ENCODE measurements around the gene TEAD1. TPM values are rescaled to one million over a fixed set of nuclear protein-coding genes. Genes with fewer than 3 reads are reported as not detected.

TEAD1 gene
- total and polyA plus RNA-seq, 2 donors (not counting 3 experiments of a cell fraction or from before 2014, with no cell fraction given) = 15.3 to 49.0 TPM

- FAIRE-seq (no peak), DNase-seq (ENCODE audit: low read depth, low spot score) (no peak)
- no peaks in the 10 kb centered on the region for H3K79me2 ChIP-seq (ENCODE audit: control insufficient read depth, insufficient read depth, low read length)
- no peak overlapping the region for H2AFZ ChIP-seq (ENCODE audit: low read depth, low read length)
- no peak overlapping the region for H3K9ac ChIP-seq (replicated peaks; ENCODE audit: extremely low read depth, insufficient read depth, low read length)
- no TSS peak for BruUV-seq (replicated peaks)
- H3K9me3 ChIP-seq (replicated peaks; ENCODE audit: control insufficient read depth, insufficient read depth, low read length) = no peaks in the 10 kb centered on the region
- H3K36me3 ChIP-seq (ENCODE audit: control insufficient read depth in 2 of 2, extremely low read depth in 1 of 2, insufficient read depth in 2 of 2, low read length in 2 of 2) = no peaks in the 10 kb centered on the region
- peaks cover 9 to 11% of the 10 kb centered on the region in 2 experiments for H3K27me3 ChIP-seq (ENCODE audit: control insufficient read depth in 2 of 2, insufficient read depth in 2 of 2, low read length in 2 of 2)
- dilution Hi-C loops (cut with MboI; ENCODE audit: extremely low pct_ligation_motif_present, low sequenced_read_pairs) = loop anchor here (25.0 kb wide), 1 partner anchor 194 kb away; no protein-coding TSS in a partner anchor
- ChIA-PET CTCF (interaction anchor here (1.1 to 2.1 kb wide), 2 partner anchors 185 to 680 kb away, joined by 3 to 9 read pairs; no protein-coding TSS in a partner anchor), POLR2A (no interaction called here)
- H3K27ac ChIP-seq (ENCODE audit: insufficient read depth, low read depth, low read length) = no peak overlapping the region
- H3K4me2 ChIP-seq (ENCODE audit: insufficient read depth, low read length) = no peak overlapping the region
- intact Hi-C loops (cut with micrococcal nuclease) = no loop called here
- no peaks in the 10 kb centered on the region for H3K4me1 ChIP-seq (ENCODE audit: control insufficient read depth, extremely low read depth, insufficient read depth, low read length)
- no peak overlapping the region for H3K4me3 ChIP-seq (replicated peaks in 1 of 3; ENCODE audit: insufficient read depth in 1 of 3, low read depth in 1 of 3, low read length in 3 of 3)
- H3K9me1 ChIP-seq (replicated peaks; ENCODE audit: control insufficient read depth, extremely low read depth, insufficient read depth, low read length) = no peaks in the 10 kb centered on the region
- TF ChIP-seq, protein P1, sequence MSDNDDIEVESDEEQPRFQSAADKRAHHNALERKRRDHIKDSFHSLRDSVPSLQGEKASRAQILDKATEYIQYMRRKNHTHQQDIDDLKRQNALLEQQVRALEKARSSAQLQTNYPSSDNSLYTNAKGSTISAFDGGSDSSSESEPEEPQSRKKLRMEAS (IDR thresholded peaks at IDR 0.05; ENCODE audit: insufficient read depth, insufficient read length) = no peak
- TF ChIP-seq POLR2A (IDR thresholded peaks at IDR 0.05; ENCODE audit: low read depth, low read length) (no peak), POLR2AphosphoS5 (IDR thresholded peaks at IDR 0.05; ENCODE audit: insufficient read depth, low read depth, low read length) (no peak), CTCF (IDR thresholded peaks at IDR 0.05; ENCODE audit: extremely low read depth in 1 of 2, insufficient read depth in 1 of 2, low read depth in 1 of 2, low read length in 2 of 2) (no peak), GATA2 (IDR thresholded peaks at IDR 0.05; ENCODE audit: insufficient read depth, insufficient read length, low read depth, low read length) (no peak), MYC (IDR thresholded peaks at IDR 0.05; ENCODE audit: low read depth, low read length) (no peak), EZH2 (IDR thresholded peaks at IDR 0.05; ENCODE audit: borderline replicate concordance, low read depth, low read length, severe bottlenecking) (no peak), FOS (IDR thresholded peaks at IDR 0.05; ENCODE audit: borderline replicate concordance, insufficient read depth, low read length) (no peak), JUN (IDR thresholded peaks at IDR 0.05; ENCODE audit: borderline replicate concordance, insufficient read depth, insufficient read length, low read depth) (no peak)
- H4K20me1 ChIP-seq (replicated peaks; ENCODE audit: control insufficient read depth, extremely low read depth, insufficient read depth, low read length) = no peaks in the 10 kb centered on the region
Observed at GRCh38 chr11:12968101-12968500, 293.9 kb downstream of the TEAD1 start.
